Pancreas (tissue), 10 donors: ENCODE results near the gene SYF2. TPM values are rescaled to one million over a fixed set of nuclear protein-coding genes. Genes with fewer than 3 reads are reported as not detected.

Source experiments
- ATAC-seq, 4 donors: fragments of 200-7000 bp; cut with Tn5 transposase; one replicate each; pipeline versions ENCODE4 v1.8.0 to v1.9.1; 2020; ENCODE audit warnings: mild to moderate bottlenecking in 4 of 4, moderate library complexity in 4 of 4
- DNase-seq, 6 donors: peaks; one replicate each; pipeline ENCODE4 v3.0.0-alpha.2; 2020
- FAIRE-seq: peaks from 2 replicates; lab custom pipeline; 2012; peaks lifted over from hg19 to GRCh38; lab: Jason Lieb, UNC
- H3K27ac ChIP-seq, 4 donors: fragments of 200-600 bp; sonication (generic); 1 replicate in 3 of 4; 2 replicates in 1 of 4; pipeline versions ENCODE4 v1.5.0 to v1.8.0; 2020
- H3K27me3 ChIP-seq, 4 donors: fragments of 200-600 bp; one replicate each; pipeline ENCODE4 v1.8.0; 2021
- H3K36me3 ChIP-seq, 3 donors: fragments of 200-600 bp; sonication (generic) in 1 of 3; one replicate each; pipeline versions ENCODE4 v1.5.0 to v1.8.0; 2020 to 2021
- H3K4me1 ChIP-seq, 3 donors: fragments of 200-600 bp; one replicate each; pipeline ENCODE4 v1.8.0; 2021
- H3K4me3 ChIP-seq, 4 donors: fragments of 200-600 bp; sonication (generic) in 2 of 4; one replicate each; pipeline versions ENCODE4 v1.5.0 to v1.8.0; 2020 to 2021
- H3K9me3 ChIP-seq, 4 donors: fragments of 200-600 bp; one replicate each; pipeline ENCODE4 v1.8.0; 2021
- CTCF ChIP-seq, 4 donors: fragments of 200-600 bp; sonication (generic) in 3 of 4; IDR thresholded peaks; one replicate each; pipeline versions ENCODE4 v1.5.0 to v1.8.0; 2021; ENCODE audit warnings: antibody characterized with exemption in 4 of 4
- WGBS, 2 donors: extraction: QIAGEN DNeasy Blood & Tissue Kit; methylation state at CpG; one replicate each; pipeline ENCODE4 v1.1.7; 2013; 5-methylcytosine and 5-hydroxymethylcytosine counted together
- intact Hi-C, 3 donors: fragments of 100-400 bp; cut with DNase I; formaldehyde crosslinking; loops; one replicate each; pipeline versions ENCODE4 v1.11.1 to v1.14.2; 2022
- polyA plus RNA-seq, 2 donors: library from polyadenylated mRNA; stranded (reverse); fragments of 200-250 nt; gene quantifications; one replicate each; pipeline ENCODE4 v1.2.3, GENCODE V29; 2013
- total RNA-seq, 6 donors: library from RNA; stranded (reverse); fragmentation: NEBNext Ultra II Directional in 4 of 6; extraction: Animal tissue kit (Norgen Biotek cat#: 25700) in 4 of 6; gene quantifications; one replicate each; pipeline versions ENCODE4 v1.2.1 to v1.2.4, GENCODE V29; 2021 to 2023
- donor health status: healthy with polysubstance abuse.
- donor health status: DM: no; HTN: no; CAD: no; lungs with moderate emphysema.
- donor health status: DM: no; HTN: no; CAD: no.
- donor health status: control.
- donor health status: control.
- donor health status: Bipolar disorder and iron deficiency.
- donor health status: DM: yes; HTN: yes; CAD: no.
- donor health status: DM: no; HTN: no; CAD: no.
- donor health status: DM: no; HTN: no; CAD: no.
- donor health status: DM: yes; HTN: yes; CAD: no.

SYF2 gene
- total and polyA plus RNA-seq, 8 donors, result 19.0 to 49.3 (median 22.5) TPM

- intact Hi-C loops, result loop anchor here in 2 of 3 donors (5.0 to 10.0 kb wide), 2 partner anchors 335 to 353 kb away; no protein-coding TSS in a partner anchor
- FAIRE-seq, result no peak
- H3K27ac ChIP-seq, result no peak overlapping the region
These were observed 32.3 kb downstream of the SYF2 start for GRCh38 chr1:25199819-25200620.

GRCh38 chr1:25198663-25199252 lies 33.5 kb downstream of the SYF2 start:
- Histone ChIP-seq H3K4me1 (no peaks in the 10 kb centered on the region), H3K27ac (peak overlapping the region; percentile 26 to 64 (median 62)), H3K4me3 (no peak overlapping the region), H3K27me3 (no peaks in the 10 kb centered on the region), H3K9me3 (no peaks in the 10 kb centered on the region), H3K36me3 (no peaks in the 10 kb centered on the region)
- DNase-seq (peak in 4 of 6 donors; percentile 22 to 38 (median 30)), ATAC-seq (peak; percentile 61 to 85 (median 77)), FAIRE-seq (no peak)
- 50 to 54% methylated on average over 20 of the region's 20 CpGs for WGBS, 2 donors
- no peak for TF ChIP-seq CTCF (IDR thresholded peaks at IDR 0.05)
- intact Hi-C loops, result loop anchor here in 1 of 3 donors (10.0 kb wide), 1 partner anchor 334 kb away; no protein-coding TSS in a partner anchor

More at GRCh38 chr1:25199819-25200620, 32.3 kb downstream of the SYF2 start:
- DNase-seq, result peak in 1 of 6 donors; percentile 32
- no peak for ATAC-seq
- WGBS, 2 donors, result 77 to 79% methylated on average over 20 of the region's 20 CpGs
- H3K36me3 ChIP-seq, result no peaks in the 10 kb centered on the region
- TF ChIP-seq CTCF (IDR thresholded peaks at IDR 0.05), result no peak
- H3K9me3 ChIP-seq, result no peaks in the 10 kb centered on the region
- no peaks in the 10 kb centered on the region for H3K27me3 ChIP-seq
- no peaks in the 10 kb centered on the region for H3K4me1 ChIP-seq
- H3K4me3 ChIP-seq, result no peak overlapping the region

GRCh38 chr1:25197982-25198662 lies 34.2 kb downstream of the SYF2 start:
- 30 to 36% methylated on average over 11 of the region's 11 CpGs for WGBS, 2 donors
- ATAC-seq, result peak; percentile 55 to 81 (median 66)
- Histone ChIP-seq H3K4me3 (no peak overlapping the region), H3K36me3 (no peaks in the 10 kb centered on the region), H3K9me3 (no peaks in the 10 kb centered on the region), H3K27me3 (no peaks in the 10 kb centered on the region), H3K27ac (peak overlapping the region in 3 of 4 donors; percentile 61 to 64 (median 64)), H3K4me1 (no peaks in the 10 kb centered on the region)
- no peak for FAIRE-seq
- intact Hi-C loops, result loop anchor here in 1 of 3 donors (10.0 kb wide), 1 partner anchor 333 kb away; no protein-coding TSS in a partner anchor
- peak in 1 of 6 donors; percentile 23 for DNase-seq
- TF ChIP-seq CTCF (IDR thresholded peaks at IDR 0.05), result no peak

- Histone ChIP-seq H3K27me3 (no peaks in the 10 kb centered on the region), H3K27ac (peak overlapping the region in 3 of 4 donors; percentile 61 to 64 (median 64)), H3K36me3 (no peaks in the 10 kb centered on the region), H3K9me3 (no peaks in the 10 kb centered on the region), H3K4me3 (no peak overlapping the region), H3K4me1 (no peaks in the 10 kb centered on the region)
- TF ChIP-seq CTCF (IDR thresholded peaks at IDR 0.05), result no peak
- 66 to 79% methylated on average over 20 of the region's 20 CpGs for WGBS, 2 donors
- peak in 1 of 6 donors; percentile 31 for DNase-seq
- FAIRE-seq, result no peak
- ATAC-seq, result no peak
- intact Hi-C loops, result loop anchor here in 1 of 3 donors (10.0 kb wide), 1 partner anchor 333 kb away; no protein-coding TSS in a partner anchor
These were observed 34.9 kb downstream of the SYF2 start for GRCh38 chr1:25197235-25197975.
